HG03025 (cell line): ENCODE results near the gene LSR.

Experiments
- ATAC-seq: cut with Tn5 transposase; IDR thresholded peaks from one replicate; pipeline ENCODE4 v1.9.1; 2021; ENCODE audit warnings: mild to moderate bottlenecking, moderate library complexity; ENCODE audit not compliant: unreplicated experiment, low FRiP score

The LSR gene

GRCh38 chr19:35314031-35314430 is 65.2 kb downstream of the LSR start:
- no peak for ATAC-seq

- no peak for ATAC-seq
Observed at GRCh38 chr19:35314858-35315470, 66.2 kb downstream of the LSR start.

GRCh38 chr19:35315883-35316282 is 67.1 kb downstream of the LSR start:
- ATAC-seq = no peak

- ATAC-seq = no peak
Observed at GRCh38 chr19:35316560-35316959, 67.8 kb downstream of the LSR start.
